GM12874 (cell line): ENCODE measurements around the gene C16orf46.

Experiments used
- TF ChIP-seq, protein P1 (sequence below): IDR thresholded peaks from 2 replicates; pipeline ENCODE4 v1.5.1; 2011; ENCODE audit warnings: low read depth, mild to moderate bottlenecking, control low read depth, low read length, moderate library complexity; ENCODE audit not compliant: insufficient read depth

Gene C16orf46

DNA sequence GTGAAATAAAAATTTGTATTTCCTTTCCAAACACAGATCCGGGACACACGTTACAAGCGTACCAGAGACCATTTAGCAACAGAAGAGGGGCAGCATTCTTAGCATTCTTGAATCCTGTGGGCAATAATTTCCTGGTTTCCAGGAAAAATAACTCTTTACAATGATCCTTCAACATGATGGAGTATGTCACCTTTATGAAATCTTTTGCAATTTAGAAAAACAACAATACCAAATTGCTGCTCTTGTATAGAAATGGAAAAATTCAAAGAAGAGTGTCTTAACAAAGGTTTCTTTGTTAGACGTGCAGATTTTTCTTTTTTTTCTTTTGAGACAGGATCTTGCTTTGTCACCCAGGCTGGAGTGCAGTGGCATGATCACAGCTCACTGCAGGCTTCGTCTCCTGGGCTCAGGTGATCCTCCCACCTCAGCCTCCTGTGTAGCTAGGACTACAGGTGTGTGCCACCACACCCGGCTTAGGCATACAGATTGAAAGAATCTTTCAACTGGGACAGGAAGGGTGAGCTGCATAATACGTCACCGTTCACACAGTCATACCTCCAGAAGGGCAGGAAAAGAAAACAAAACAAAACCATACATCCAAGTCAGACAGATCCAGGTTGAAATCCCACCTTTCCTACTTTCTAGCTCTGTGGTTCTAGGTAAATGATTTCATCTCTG lies 29.9 kb upstream of the C16orf46 start:
- TF ChIP-seq, protein P1, sequence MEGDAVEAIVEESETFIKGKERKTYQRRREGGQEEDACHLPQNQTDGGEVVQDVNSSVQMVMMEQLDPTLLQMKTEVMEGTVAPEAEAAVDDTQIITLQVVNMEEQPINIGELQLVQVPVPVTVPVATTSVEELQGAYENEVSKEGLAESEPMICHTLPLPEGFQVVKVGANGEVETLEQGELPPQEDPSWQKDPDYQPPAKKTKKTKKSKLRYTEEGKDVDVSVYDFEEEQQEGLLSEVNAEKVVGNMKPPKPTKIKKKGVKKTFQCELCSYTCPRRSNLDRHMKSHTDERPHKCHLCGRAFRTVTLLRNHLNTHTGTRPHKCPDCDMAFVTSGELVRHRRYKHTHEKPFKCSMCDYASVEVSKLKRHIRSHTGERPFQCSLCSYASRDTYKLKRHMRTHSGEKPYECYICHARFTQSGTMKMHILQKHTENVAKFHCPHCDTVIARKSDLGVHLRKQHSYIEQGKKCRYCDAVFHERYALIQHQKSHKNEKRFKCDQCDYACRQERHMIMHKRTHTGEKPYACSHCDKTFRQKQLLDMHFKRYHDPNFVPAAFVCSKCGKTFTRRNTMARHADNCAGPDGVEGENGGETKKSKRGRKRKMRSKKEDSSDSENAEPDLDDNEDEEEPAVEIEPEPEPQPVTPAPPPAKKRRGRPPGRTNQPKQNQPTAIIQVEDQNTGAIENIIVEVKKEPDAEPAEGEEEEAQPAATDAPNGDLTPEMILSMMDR = no peak

DNA sequence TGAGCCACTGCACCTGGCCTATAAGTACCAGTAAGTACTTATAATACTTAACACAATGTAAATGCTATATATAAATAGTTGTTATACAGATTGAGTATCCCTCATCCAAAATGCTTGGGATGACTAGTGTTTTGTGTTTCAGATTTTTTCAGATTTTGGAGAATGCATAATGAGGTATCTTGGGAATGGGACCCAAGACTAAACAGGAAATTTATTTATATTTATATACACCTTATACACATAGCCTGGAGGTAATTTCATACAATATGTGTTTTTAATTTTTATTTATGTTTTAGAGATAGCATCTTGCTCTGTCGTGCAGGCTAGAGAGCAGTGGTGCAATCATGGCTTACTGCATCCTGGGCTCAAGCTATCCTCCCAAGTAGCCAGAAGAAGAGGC lies 28.9 kb upstream of the C16orf46 start:
- TF ChIP-seq, protein P1 = no peak

DNA sequence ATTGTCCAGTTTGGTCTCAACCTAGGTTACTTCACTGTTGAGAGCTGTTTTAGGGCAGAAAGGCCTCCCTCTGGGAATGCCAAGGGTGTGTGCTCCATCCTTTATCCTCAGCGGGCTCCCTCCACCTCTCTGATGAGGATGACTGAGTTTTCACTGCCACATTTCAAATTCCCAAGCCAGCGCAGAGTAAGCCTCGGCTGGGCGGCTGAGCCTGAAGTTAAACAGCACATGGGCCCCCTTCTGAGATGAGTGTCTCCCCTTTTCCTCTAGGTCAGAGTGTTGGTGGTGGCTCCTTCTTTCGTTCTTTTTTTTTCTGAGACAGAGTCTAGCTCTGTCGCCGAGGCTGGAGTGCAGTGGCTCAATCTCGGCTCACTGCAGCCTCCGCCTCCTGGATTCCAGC lies 24.7 kb upstream of the C16orf46 start:
- TF ChIP-seq, protein P1 = no peak

DNA sequence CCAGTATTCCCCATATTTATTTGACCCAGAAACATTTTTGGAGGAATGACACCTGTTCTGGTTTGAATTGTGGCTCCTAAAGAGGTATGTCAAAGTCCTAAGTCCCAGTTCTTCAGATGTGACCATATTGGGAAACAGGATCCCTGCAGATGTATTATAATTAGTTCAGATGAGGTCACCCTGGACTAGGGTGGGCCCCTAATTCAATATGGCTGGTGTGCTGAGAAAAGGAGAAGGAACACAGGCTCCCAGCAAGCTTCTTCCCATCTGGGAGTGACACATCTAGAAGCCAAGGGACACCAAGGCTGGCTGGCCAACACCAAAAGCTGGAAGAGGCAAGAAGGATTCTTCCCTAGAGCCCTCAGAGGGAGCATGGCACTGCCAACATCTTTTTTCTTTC lies 22.9 kb upstream of the C16orf46 start:
- TF ChIP-seq, protein P1 = no peak

DNA sequence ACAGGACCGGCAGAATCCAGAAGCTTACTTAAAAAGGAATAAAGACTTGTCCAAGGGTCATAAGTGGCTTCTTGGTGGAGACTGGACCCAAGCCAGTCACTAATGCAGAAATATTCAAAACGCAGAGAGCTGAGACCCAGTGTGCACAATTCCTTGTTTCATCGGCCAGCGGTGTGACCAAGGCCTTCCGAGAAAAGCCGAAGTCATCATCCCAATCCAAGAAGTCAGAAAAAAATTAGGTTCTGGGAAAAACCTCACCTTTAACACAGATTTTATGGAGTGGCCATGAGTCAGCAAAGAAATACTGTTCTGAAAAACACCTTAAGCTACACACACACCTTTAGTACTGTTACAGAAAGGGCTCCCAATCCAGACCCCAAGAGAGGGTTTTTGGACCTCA lies 20.2 kb upstream of the C16orf46 start:
- TF ChIP-seq, protein P1 = no peak

DNA sequence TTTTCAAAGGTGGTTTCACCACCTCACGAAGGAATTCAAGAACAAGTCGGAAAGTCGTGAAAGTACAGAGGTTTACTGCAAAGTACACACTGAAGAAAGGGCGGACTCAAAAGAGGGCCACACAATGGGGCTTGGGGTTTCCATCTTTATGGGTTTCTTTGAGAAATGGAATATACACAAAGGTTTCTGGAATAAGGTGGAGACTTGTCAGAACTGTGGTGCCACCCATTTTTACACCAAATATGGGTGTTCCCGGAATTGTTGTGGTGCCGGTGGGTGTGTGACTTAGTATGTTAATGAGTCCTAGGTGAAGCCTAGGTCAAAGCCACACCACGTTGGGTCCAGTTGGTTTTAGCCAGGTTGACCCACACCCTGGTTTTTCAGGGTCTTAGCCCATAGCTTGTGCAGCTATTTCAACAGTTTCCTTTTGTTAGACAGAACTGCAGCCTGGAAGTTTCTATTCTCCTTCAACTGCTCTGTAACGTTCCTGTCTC lies 19.7 kb upstream of the C16orf46 start:
- TF ChIP-seq, protein P1 = no peak

DNA sequence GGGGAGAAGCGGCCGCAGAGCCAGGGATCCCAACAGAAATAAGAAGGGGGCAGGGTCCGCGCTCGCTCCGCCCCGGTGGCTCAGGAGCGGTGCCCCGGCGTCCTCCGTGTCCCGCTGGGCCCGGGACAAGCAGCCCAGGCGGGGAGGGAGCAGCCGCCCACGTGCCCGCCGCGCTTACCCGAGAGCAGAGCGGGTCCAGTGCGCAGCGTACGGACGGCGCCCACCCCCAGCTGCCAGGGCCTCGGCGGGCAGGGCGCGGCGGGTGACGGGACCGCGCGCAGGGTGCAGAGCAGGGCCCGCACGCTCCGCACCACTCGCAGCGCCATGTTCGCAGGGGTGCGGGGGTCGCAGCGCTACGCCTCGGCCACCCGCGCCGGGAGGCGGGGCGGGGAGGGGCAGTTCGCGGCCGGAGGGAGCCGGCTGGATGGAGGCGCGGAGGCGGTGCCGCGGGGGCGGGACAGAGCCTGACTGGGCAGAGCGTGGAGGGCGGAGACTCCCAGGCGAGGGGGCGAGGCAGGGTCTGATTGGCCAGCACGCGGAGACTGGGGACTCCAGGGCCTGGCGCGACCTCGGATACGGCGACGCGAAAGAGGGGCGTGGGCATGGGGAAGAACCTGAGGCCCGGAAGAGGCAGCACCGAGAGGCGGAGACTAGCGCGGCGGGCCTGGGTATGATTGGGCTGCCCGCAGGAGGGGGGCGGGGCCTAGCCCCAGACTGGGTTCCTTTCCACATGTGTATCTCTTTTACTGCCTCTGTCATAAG lies 19.1 kb upstream of the C16orf46 start, which contains the start of gene GCSH:
Gene GCSH (minus strand): TSS at position 443 of the 762 bp plus-strand sequence. CDS start 117 bp downstream, at position 326.
- TF ChIP-seq, protein P1 = no peak
